ENCODE data around the gene TRAFD1. TPM values are rescaled to one million over a fixed set of nuclear protein-coding genes. Genes with fewer than 3 reads are reported as not detected.

The TRAFD1 gene
- total and polyA plus RNA-seq, 9 of the 15 experiments (the other 6 are each of a cell fraction or from before 2014, with no cell fraction given) = 41.3 to 85.5 (median 54.5) TPM

DNA sequence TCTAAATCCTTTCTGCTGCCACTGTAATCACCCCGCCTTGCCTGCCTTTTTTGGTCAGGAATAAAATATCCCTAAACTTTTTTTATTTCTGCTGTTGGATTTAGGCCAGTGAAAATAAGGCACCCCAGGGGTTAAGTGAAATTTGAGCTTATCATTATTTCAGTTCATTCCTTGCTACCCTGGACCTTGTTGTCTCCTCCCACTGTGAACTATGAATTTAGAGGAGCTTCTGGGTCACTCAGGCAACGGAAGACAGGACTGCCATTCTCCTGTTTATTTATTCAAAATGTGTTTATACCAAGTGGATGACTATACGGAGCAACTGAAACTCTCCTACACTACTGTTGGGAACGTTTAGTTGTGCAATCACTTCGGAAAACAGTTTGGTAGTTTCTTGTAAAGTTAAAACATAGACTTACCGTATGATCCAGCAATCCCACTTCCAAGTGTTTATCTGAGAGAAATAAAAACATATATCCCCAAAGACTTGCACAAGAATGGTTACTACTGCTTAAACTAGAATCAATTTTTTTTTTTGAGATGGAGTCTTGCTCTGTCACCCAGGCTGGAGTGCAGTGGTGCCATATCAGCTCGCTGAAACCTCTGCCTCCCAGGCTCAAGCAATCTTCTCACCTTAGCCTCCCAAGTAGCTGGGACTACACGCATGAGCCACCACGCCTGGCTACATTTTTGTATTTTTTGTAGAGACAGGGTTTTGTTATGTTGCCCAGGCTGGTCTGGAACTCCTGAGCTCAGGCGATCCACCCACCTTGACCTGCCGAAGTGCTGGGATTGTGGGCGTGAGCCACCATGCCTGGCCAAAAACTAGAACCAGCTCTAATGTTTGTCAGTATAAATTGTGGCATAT is 2.3 kb upstream of the TRAFD1 start (continued):
- no peak for TF ChIP-seq CEBPG (CRISPR knock-in tag; IDR thresholded peaks at IDR 0.05)
- peak; percentile 75 to 90 for TF ChIP-seq CEBPG (tag; conservative IDR thresholded peaks at IDR 0.05 in 1 of 2, IDR thresholded peaks at IDR 0.05 in 1 of 2)
- 0 out of 2 replicates have a peak, but pooled peaks have one; percentile 10 for TF ChIP-seq EGR1 (conservative IDR thresholded peaks at IDR 0.05)
- TF ChIP-seq FIP1L1 (IDR thresholded peaks at IDR 0.05; ENCODE audit: low read depth, low read length, poor library complexity, severe bottlenecking) = no peak
- TF ChIP-seq PHF8 (IDR thresholded peaks at IDR 0.05; ENCODE audit: borderline replicate concordance, low read length) = peak; percentile 33; the same call in 1 of the 2 replicates
- no peak for TF ChIP-seq CBX1 (IDR thresholded peaks at IDR 0.05; ENCODE audit: low read depth)
- TF ChIP-seq ZNF589 (CRISPR knock-in tag; IDR thresholded peaks at IDR 0.05; ENCODE audit: low read depth) = peak; percentile 65; the same call in 1 of the 2 replicates
- TF ChIP-seq NR2C2 (CRISPR knock-in tag; IDR thresholded peaks at IDR 0.05) = no peak
- TF ChIP-seq NR2C2 (tag; IDR thresholded peaks at IDR 0.05) = peak; percentile 45
- TF ChIP-seq SIN3A (IDR thresholded peaks at IDR 0.05; ENCODE audit: borderline replicate concordance in 2 of 2, control insufficient read depth in 1 of 2, low read depth in 2 of 2, low read length in 2 of 2) = 0 out of 4 replicates have a peak, but pooled peaks of 1 of the 2 experiments have one; percentile 39
- peak; percentile 82; the same call in 1 of the 2 replicates for TF ChIP-seq HDGF (IDR thresholded peaks at IDR 0.05)
- TF ChIP-seq FOXM1 (IDR thresholded peaks at IDR 0.05; ENCODE audit: low read depth) = 0 out of 2 replicates have a peak, but pooled peaks have one; percentile 34
- no peak for TF ChIP-seq FOXM1 (CRISPR knock-in tag; IDR thresholded peaks at IDR 0.05; ENCODE audit: low read depth)
- TF ChIP-seq ARID3A (IDR thresholded peaks at IDR 0.05; ENCODE audit: borderline replicate concordance, low read depth, low read length) = peak; percentile 57; the same call in 1 of the 2 replicates
- TF ChIP-seq, protein P1, sequence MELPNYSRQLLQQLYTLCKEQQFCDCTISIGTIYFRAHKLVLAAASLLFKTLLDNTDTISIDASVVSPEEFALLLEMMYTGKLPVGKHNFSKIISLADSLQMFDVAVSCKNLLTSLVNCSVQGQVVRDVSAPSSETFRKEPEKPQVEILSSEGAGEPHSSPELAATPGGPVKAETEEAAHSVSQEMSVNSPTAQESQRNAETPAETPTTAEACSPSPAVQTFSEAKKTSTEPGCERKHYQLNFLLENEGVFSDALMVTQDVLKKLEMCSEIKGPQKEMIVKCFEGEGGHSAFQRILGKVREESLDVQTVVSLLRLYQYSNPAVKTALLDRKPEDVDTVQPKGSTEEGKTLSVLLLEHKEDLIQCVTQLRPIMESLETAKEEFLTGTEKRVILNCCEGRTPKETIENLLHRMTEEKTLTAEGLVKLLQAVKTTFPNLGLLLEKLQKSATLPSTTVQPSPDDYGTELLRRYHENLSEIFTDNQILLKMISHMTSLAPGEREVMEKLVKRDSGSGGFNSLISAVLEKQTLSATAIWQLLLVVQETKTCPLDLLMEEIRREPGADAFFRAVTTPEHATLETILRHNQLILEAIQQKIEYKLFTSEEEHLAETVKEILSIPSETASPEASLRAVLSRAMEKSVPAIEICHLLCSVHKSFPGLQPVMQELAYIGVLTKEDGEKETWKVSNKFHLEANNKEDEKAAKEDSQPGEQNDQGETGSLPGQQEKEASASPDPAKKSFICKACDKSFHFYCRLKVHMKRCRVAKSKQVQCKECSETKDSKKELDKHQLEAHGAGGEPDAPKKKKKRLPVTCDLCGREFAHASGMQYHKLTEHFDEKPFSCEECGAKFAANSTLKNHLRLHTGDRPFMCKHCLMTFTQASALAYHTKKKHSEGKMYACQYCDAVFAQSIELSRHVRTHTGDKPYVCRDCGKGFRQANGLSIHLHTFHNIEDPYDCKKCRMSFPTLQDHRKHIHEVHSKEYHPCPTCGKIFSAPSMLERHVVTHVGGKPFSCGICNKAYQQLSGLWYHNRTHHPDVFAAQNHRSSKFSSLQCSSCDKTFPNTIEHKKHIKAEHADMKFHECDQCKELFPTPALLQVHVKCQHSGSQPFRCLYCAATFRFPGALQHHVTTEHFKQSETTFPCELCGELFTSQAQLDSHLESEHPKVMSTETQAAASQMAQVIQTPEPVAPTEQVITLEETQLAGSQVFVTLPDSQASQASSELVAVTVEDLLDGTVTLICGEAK (IDR thresholded peaks at IDR 0.05) = peak; percentile 39; the same call in 1 of the 2 replicates
- TF ChIP-seq, protein P1 (CRISPR knock-in tag; IDR thresholded peaks at IDR 0.05) = no peak
